Measurements from ENCODE around the gene FOXRED1. TPM values are rescaled to one million over a fixed set of nuclear protein-coding genes. Genes with fewer than 3 reads are reported as not detected.

Gene FOXRED1
- total RNA-seq, 4 donors from 2014 or later, result 17.2 to 51.5 (median 24.7) TPM

DNA sequence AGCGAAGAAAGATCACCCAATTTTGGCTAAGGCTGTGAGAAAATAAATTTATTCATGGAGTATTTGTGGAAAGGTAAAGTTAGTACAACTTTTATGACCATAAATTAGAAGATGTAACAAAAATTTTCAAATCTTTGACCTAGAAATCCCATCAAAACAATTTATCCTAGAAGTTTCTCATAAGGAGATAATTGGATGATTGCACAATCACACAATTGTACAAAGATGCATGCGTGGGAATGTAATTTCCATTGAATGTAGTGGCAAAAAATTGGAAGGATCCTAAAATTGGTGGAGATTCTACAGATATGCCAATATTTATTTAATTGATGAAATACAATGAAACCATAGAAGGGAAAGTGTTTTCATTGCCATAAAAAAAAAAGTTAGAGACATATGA, 11.8 kb upstream of the FOXRED1 start:
- Histone ChIP-seq H3K27me3 (no peaks in the 10 kb centered on the region), H3K36me3 (peaks cover 0 to 26% (median 12%) of the 10 kb centered on the region in 4 donors), H3K4me3 (no peak overlapping the region), H3K4me1 (no peaks in the 10 kb centered on the region), H3K9me3 (no peaks in the 10 kb centered on the region), H3K27ac (no peak overlapping the region)
- TF ChIP-seq EP300 (IDR thresholded peaks at IDR 0.05; ENCODE audit: low read depth), result no peak
- no peak for TF ChIP-seq POLR2AphosphoS5 (IDR thresholded peaks at IDR 0.05)
- TF ChIP-seq POLR2A (IDR thresholded peaks at IDR 0.05), result no peak
- intact Hi-C loops (cut with DNase I; ENCODE audit: low total_unique reads) (no loop called here), in situ Hi-C loops (cut with MboI; ENCODE audit: low pct_ligation_motif_present in 1 of 4, low pct_unique_long_range_greater_than_20kb in 1 of 4, low sequenced_read_pairs in 3 of 4) (no loop called here)
- no peak for DNase-seq
- WGBS, 2 donors (ENCODE audit: low coverage in 1 of 2), result 85 to 91% methylated on average over 2 of the region's 2 CpGs

DNA sequence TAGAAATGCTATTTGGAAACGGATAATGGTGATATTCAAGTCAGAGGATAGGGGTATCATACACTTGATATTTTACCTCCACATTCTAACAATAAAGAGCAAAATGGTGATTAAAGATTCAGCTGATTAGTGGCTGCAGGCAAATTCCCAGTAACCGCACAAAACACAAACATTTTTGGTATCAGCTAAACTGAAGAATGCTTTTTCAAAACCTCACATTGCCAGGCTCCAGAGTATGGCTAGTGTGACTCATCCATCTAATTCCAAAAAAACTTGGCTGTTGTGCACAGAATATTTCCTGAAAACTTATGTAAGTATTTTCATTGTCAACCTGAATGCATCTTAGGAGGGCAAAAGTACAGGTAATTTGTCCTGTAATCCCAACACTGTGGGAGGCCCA, 11.2 kb upstream of the FOXRED1 start:
- in situ Hi-C loops (cut with MboI; ENCODE audit: low pct_ligation_motif_present in 1 of 4, low pct_unique_long_range_greater_than_20kb in 1 of 4, low sequenced_read_pairs in 3 of 4), result no loop called here
- H3K9me3 ChIP-seq, result no peaks in the 10 kb centered on the region
- H3K27ac ChIP-seq, result no peak overlapping the region
- intact Hi-C loops (cut with DNase I; ENCODE audit: low total_unique reads), result no loop called here
- DNase-seq, result no peak
- no peak overlapping the region for H3K4me3 ChIP-seq
- no peaks in the 10 kb centered on the region for H3K4me1 ChIP-seq
- H3K36me3 ChIP-seq, result peaks cover 0 to 32% (median 15%) of the 10 kb centered on the region in 4 donors
- 94 to 95% methylated on average over 2 of the region's 2 CpGs for WGBS, 2 donors (ENCODE audit: low coverage in 1 of 2)
- no peaks in the 10 kb centered on the region for H3K27me3 ChIP-seq
- TF ChIP-seq EP300 (IDR thresholded peaks at IDR 0.05; ENCODE audit: low read depth), result no peak
- no peak for TF ChIP-seq CTCF (IDR thresholded peaks at IDR 0.05)

DNA sequence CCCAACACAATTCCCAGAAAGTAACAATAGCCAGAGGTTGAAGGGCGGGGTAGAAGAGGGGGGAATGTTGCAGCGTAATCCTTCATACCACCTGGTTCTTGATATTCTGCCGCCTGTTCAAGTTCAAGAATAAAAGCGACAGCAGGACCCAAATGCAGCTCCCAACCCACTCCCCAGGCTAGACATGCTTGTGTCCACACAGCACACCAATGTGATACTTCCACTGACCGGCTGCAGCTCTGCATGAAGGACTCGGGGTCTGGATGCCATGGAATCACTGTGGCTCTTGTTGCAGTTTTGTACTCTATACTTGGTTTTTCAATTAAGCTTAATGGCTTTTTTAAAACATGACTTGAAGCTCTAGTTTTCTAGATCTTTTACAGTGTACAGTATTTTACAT, 6.7 kb upstream of the FOXRED1 start:
- no peaks in the 10 kb centered on the region for H3K9me3 ChIP-seq
- no peak for DNase-seq
- TF ChIP-seq EP300 (IDR thresholded peaks at IDR 0.05; ENCODE audit: low read depth), result no peak
- no peak for TF ChIP-seq CTCF (IDR thresholded peaks at IDR 0.05)
- no peak for TF ChIP-seq POLR2AphosphoS5 (IDR thresholded peaks at IDR 0.05)
- TF ChIP-seq POLR2A (IDR thresholded peaks at IDR 0.05), result no peak
- WGBS, 2 donors (ENCODE audit: low coverage in 1 of 2), result 96% methylated on average over 6 of the region's 6 CpGs; no CpG with 5 or more reads in 1 of the 2 donors
- intact Hi-C loops (cut with DNase I; ENCODE audit: low total_unique reads), result no loop called here
- in situ Hi-C loops (cut with MboI; ENCODE audit: low pct_ligation_motif_present in 1 of 4, low pct_unique_long_range_greater_than_20kb in 1 of 4, low sequenced_read_pairs in 3 of 4), result no loop called here
- no peak overlapping the region for H3K27ac ChIP-seq
- H3K27me3 ChIP-seq, result no peaks in the 10 kb centered on the region
- H3K4me1 ChIP-seq, result peaks cover 0 to 5% (median under 1%) of the 10 kb centered on the region in 4 donors
- peaks cover 0 to 57% (median 22%) of the 10 kb centered on the region in 4 donors for H3K36me3 ChIP-seq
- H3K4me3 ChIP-seq, result no peak overlapping the region

DNA sequence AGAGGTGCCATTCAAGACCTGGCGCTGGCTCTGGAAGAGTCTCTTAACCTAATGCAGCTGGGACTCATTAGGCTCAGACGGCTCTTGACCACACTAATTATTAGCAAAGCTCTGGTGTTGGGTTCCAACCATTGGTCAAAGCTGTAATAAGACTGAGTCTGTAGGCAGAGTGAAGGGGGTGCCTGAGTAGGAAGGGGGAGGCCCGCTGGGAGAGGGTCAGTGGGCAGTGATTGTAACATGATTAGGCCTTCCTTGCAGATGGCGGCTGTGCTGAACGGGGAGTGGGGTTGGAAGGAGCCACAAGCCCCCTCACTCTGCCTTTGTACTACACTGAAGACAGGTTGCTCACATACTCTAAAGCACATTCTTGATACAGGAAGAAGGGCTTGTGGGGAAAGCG, 5.5 kb upstream of the FOXRED1 start:
- WGBS, 2 donors (ENCODE audit: low coverage in 1 of 2), result 92 to 100% methylated on average over 1 to 6 of the region's 6 CpGs
- in situ Hi-C loops (cut with MboI; ENCODE audit: low pct_ligation_motif_present in 1 of 4, low pct_unique_long_range_greater_than_20kb in 1 of 4, low sequenced_read_pairs in 3 of 4), result no loop called here
- TF ChIP-seq CTCF (IDR thresholded peaks at IDR 0.05) (no peak), POLR2AphosphoS5 (IDR thresholded peaks at IDR 0.05) (no peak), POLR2A (IDR thresholded peaks at IDR 0.05) (no peak), EP300 (IDR thresholded peaks at IDR 0.05; ENCODE audit: low read depth) (no peak)
- Histone ChIP-seq H3K27ac (no peak overlapping the region), H3K9me3 (no peaks in the 10 kb centered on the region), H3K4me3 (no peak overlapping the region), H3K36me3 (peaks cover 0 to 56% (median 23%) of the 10 kb centered on the region in 4 donors), H3K4me1 (peaks cover 6 to 14% (median 7%) of the 10 kb centered on the region in 4 donors), H3K27me3 (no peaks in the 10 kb centered on the region)
- intact Hi-C loops (cut with DNase I; ENCODE audit: low total_unique reads), result no loop called here
- no peak for DNase-seq

- no peak for TF ChIP-seq EP300 (IDR thresholded peaks at IDR 0.05; ENCODE audit: low read depth)
- TF ChIP-seq CTCF (IDR thresholded peaks at IDR 0.05), result peak in 1 of 5 experiments; percentile 39
- TF ChIP-seq POLR2A (IDR thresholded peaks at IDR 0.05), result no peak
- TF ChIP-seq POLR2AphosphoS5 (IDR thresholded peaks at IDR 0.05), result no peak
- in situ Hi-C loops (cut with MboI; ENCODE audit: low pct_ligation_motif_present in 1 of 4, low pct_unique_long_range_greater_than_20kb in 1 of 4, low sequenced_read_pairs in 3 of 4), result no loop called here
- intact Hi-C loops (cut with DNase I; ENCODE audit: low total_unique reads), result no loop called here
- DNase-seq, result no peak
- Histone ChIP-seq H3K4me1 (peaks cover 9 to 21% (median 15%) of the 10 kb centered on the region in 4 donors), H3K27me3 (no peaks in the 10 kb centered on the region), H3K4me3 (no peak overlapping the region), H3K27ac (no peak overlapping the region), H3K9me3 (no peaks in the 10 kb centered on the region), H3K36me3 (peaks cover 0 to 56% (median 23%) of the 10 kb centered on the region in 4 donors)
- WGBS, 2 donors (ENCODE audit: low coverage in 1 of 2), result 81 to 86% methylated on average over 4 to 8 of the region's 8 CpGs
Observed at GRCh38 chr11:126265811-126266210, 3.1 kb upstream of the FOXRED1 start.
